Lower leg skin (tissue), 4 donors: ENCODE measurements around the gene GDPD5. TPM values are rescaled to one million over a fixed set of nuclear protein-coding genes. Genes with fewer than 3 reads are reported as not detected.

ENCODE experiments used
- DNase-seq, 2 donors: peaks; one replicate each; pipeline ENCODE4 v3.0.0-alpha.2; 2019; ENCODE audit warnings: low spot score in 2 of 2
- H3K4me3 ChIP-seq: fragments of 200-600 bp; sonication (generic); 2 replicates; pipeline ENCODE4 v1.5.1; 2017; ENCODE audit warnings: mild to moderate bottlenecking, low read depth; ENCODE audit not compliant: poor library complexity, severe bottlenecking
- CTCF ChIP-seq, 3 donors: fragments of 450-650 bp; IDR thresholded peaks; one replicate each; pipeline ENCODE4 v1.5.1; 2016; ENCODE audit warnings: antibody characterized with exemption in 3 of 3, mild to moderate bottlenecking in 3 of 3, moderate library complexity in 2 of 3
- POLR2A ChIP-seq, 2 donors: fragments of 450-650 bp; IDR thresholded peaks; one replicate each; pipeline ENCODE4 v1.6.1; 2016 to 2017; ENCODE audit warnings: antibody characterized with exemption in 2 of 2, mild to moderate bottlenecking in 1 of 2, moderate library complexity in 1 of 2
- WGBS, 2 donors: methylation state at CpG; one replicate each; pipeline ENCODE4 v1.1.5; 2018; 5-methylcytosine and 5-hydroxymethylcytosine counted together
- intact Hi-C: fragments of 100-400 bp; cut with DNase I; formaldehyde crosslinking; loops from one replicate; pipeline ENCODE4 v1.15.0; 2023; ENCODE audit warnings: low total_unique reads
- total RNA-seq, 4 donors: library from RNA; depleted of rRNA; stranded (reverse); fragments of >200 nt; gene quantifications; one replicate each; pipeline ENCODE4 v1.1.0, GENCODE V29; 2016

GDPD5 gene
- total RNA-seq, 4 donors from 2014 or later = 3.9 to 8.5 (median 5.2) TPM

- intact Hi-C loops = no loop called here
- TF ChIP-seq POLR2A (IDR thresholded peaks at IDR 0.05) (no peak), CTCF (IDR thresholded peaks at IDR 0.05) (no peak)
These were observed 98.6 kb downstream of the GDPD5 start for GRCh38 chr11:75427181-75427580.

GRCh38 chr11:75426720-75427086 lies 99.0 kb downstream of the GDPD5 start:
- 94 to 96% methylated on average over 5 of the region's 5 CpGs for WGBS, 2 donors
- intact Hi-C loops = no loop called here
- TF ChIP-seq CTCF (IDR thresholded peaks at IDR 0.05) (no peak), POLR2A (IDR thresholded peaks at IDR 0.05) (no peak)
- H3K4me3 ChIP-seq = no peak overlapping the region
- DNase-seq = no peak

More at GRCh38 chr11:75427181-75427580, 98.6 kb downstream of the GDPD5 start:
- H3K4me3 ChIP-seq = no peak overlapping the region
- DNase-seq = no peak

- no peak for TF ChIP-seq POLR2A (IDR thresholded peaks at IDR 0.05)
- no peak for TF ChIP-seq CTCF (IDR thresholded peaks at IDR 0.05)
- intact Hi-C loops = no loop called here
- no peak overlapping the region for H3K4me3 ChIP-seq
- WGBS, 2 donors = 66 to 76% methylated on average over 19 to 29 of the region's 29 CpGs
- DNase-seq = no peak
These were observed 100.3 kb downstream of the GDPD5 start for GRCh38 chr11:75425422-75425821.

GRCh38 chr11:75424396-75424795 lies 101.3 kb downstream of the GDPD5 start:
- TF ChIP-seq CTCF (IDR thresholded peaks at IDR 0.05) = no peak
- no peak for TF ChIP-seq POLR2A (IDR thresholded peaks at IDR 0.05)
- intact Hi-C loops = no loop called here
- WGBS, 2 donors = 94 to 100% methylated on average over 1 of the region's 1 CpG
- no peak for DNase-seq
- H3K4me3 ChIP-seq = no peak overlapping the region

GRCh38 chr11:75423721-75424120 lies 102.0 kb downstream of the GDPD5 start:
- intact Hi-C loops = no loop called here
- H3K4me3 ChIP-seq = no peak overlapping the region
- no peak for DNase-seq
- TF ChIP-seq POLR2A (IDR thresholded peaks at IDR 0.05) (no peak), CTCF (IDR thresholded peaks at IDR 0.05) (no peak)
- 68 to 83% methylated on average over 7 to 9 of the region's 9 CpGs for WGBS, 2 donors
